Activated T-helper 1 cell treated with anti-CD3 and anti-CD28 coated beads, Interleukin-12 subunit alpha, Interleukin-12 subunit beta, Interleukin-2, Interleukin-4 antibody, amounts not matched to agents 30 ng/mL and 10 ng/mL and 1 ng/mL, durations not matched to agents 14 hours and 24 hours and 36 hours (primary cell): ENCODE measurements around the gene ADAM21. TPM values are rescaled to one million over a fixed set of nuclear protein-coding genes. Genes with fewer than 3 reads are reported as not detected.
"Not testable (repeated sequence)": the region's sequence is repeated elsewhere in the genome, so short reads cannot be mapped to it uniquely, and the experiment has no call there.

Experiments
- DNase-seq: peaks from one replicate; pipeline ENCODE4 v3.0.0; 2021; ENCODE audit warnings: low spot score
- H3K27ac Mint-ChIP-seq: one replicate; pipeline ENCODE4 v1.8.0; 2021; ENCODE audit warnings: mild to moderate bottlenecking, mixed read lengths
- H3K27me3 Mint-ChIP-seq: one replicate; pipeline ENCODE4 v1.8.0; 2022; ENCODE audit warnings: mild to moderate bottlenecking, moderate library complexity, mixed read lengths; ENCODE audit not compliant: insufficient read depth
- H3K36me3 Mint-ChIP-seq: one replicate; pipeline ENCODE4 v1.8.0; 2021; ENCODE audit warnings: low read depth, mixed read lengths
- H3K4me1 Mint-ChIP-seq: one replicate; pipeline ENCODE4 v1.8.0; 2021; ENCODE audit warnings: low read depth, mixed read lengths
- H3K4me3 Mint-ChIP-seq: one replicate; pipeline ENCODE4 v1.8.0; 2021; ENCODE audit warnings: mild to moderate bottlenecking, moderate library complexity, mixed read lengths
- H3K9me3 Mint-ChIP-seq: one replicate; pipeline ENCODE4 v1.8.0; 2021; ENCODE audit warnings: mixed read lengths
- intact Hi-C: fragments of 100-400 bp; cut with micrococcal nuclease; formaldehyde crosslinking; loops from one replicate; pipeline ENCODE4 v1.15.1; 2024
- total RNA-seq: library from RNA; stranded (reverse); gene quantifications from 2 replicates; pipeline ENCODE4 v1.2.3, GENCODE V29; 2022

The ADAM21 gene
- total RNA-seq, 1 donor from 2014 or later: not detected

GRCh38 chr14:70442750-70443149, 9.2 kb upstream of the ADAM21 start:
- Mint-ChIP-seq H3K27ac (no peak overlapping the region), H3K4me1 (no peaks in the 10 kb centered on the region), H3K27me3 (peaks cover 4% of the 10 kb centered on the region), H3K4me3 (no peak overlapping the region), H3K9me3 (peaks cover 29% of the 10 kb centered on the region), H3K36me3 (peaks cover 2% of the 10 kb centered on the region)
- DNase-seq: no peak
- intact Hi-C loops: no loop called here

DNA sequence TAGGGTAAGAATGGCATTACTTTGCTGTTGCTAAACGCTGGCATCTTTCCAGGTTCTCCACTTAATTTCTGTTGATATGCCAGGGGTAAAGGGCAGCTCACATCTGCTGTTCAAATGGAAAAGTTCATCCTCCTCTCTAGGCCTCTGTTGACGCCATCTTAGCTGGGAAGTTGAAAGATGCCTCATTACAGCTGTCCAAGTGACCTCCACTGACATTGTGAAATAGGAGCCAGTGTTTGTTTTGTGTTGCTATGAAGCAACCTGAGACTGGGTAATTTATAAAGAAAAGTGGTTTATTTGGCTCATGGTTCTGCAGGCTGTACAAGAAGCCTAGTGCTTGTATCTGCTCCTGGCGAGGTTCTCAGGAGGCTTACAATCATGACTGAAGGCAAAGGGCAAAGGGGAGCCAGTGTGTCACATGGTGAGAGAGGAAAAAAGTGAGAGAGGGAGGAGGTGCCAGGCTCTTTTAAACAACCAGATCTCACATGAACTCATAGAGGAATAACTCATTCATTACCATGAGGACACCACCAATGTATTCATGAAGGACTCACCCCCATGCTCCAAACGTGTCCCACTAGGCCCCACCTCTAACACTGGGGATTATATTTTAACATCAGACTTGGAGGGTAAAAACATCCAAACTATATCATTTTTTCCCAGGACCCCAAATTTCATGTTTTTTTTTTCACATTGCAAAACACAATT, 3.2 kb upstream of the ADAM21 start:
- no peak for DNase-seq
- Mint-ChIP-seq H3K4me1 (no peaks in the 10 kb centered on the region), H3K27ac (no peak overlapping the region), H3K9me3 (peaks cover 1% of the 10 kb centered on the region), H3K27me3 (no peaks in the 10 kb centered on the region), H3K36me3 (no peaks in the 10 kb centered on the region), H3K4me3 (no peak overlapping the region)
- intact Hi-C loops: no loop called here

DNA sequence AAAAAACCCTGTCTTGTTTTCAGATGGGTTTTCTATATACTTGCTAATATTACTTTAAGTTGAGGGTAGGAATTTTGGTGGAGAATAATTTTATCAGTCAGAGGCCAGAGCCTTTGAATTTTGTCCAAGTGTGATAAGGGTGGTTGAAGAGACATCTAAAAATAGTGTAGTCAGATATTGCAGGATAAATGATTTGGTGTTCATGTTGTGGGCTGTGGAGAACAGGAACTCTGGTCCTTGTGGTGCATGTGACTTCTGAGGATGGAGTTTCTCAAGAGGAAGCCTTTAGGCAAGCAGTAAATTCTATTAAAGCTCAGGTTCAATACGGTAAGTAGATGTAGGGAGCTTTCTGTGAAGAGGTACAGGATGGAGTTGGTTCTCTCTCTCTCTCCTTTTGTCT, 2.8 kb downstream of the ADAM21 start:
- no peak overlapping the region for H3K27ac Mint-ChIP-seq
- no peak for DNase-seq
- H3K36me3 Mint-ChIP-seq: no peaks in the 10 kb centered on the region
- no peaks in the 10 kb centered on the region for H3K4me1 Mint-ChIP-seq
- peaks cover 5% of the 10 kb centered on the region for H3K27me3 Mint-ChIP-seq
- intact Hi-C loops: loop anchor here (5.0 kb wide), 1 partner anchor 207 kb away; no protein-coding TSS in a partner anchor
- no peak overlapping the region for H3K4me3 Mint-ChIP-seq
- no peaks in the 10 kb centered on the region for H3K9me3 Mint-ChIP-seq

- Mint-ChIP-seq H3K36me3 (no peaks in the 10 kb centered on the region), H3K9me3 (no peaks in the 10 kb centered on the region), H3K27ac (no peak overlapping the region), H3K4me1 (peaks cover 14% of the 10 kb centered on the region), H3K4me3 (no peak overlapping the region), H3K27me3 (no peaks in the 10 kb centered on the region)
- intact Hi-C loops: no loop called here
- DNase-seq: no peak
Measured at GRCh38 chr14:70468731-70469130, 16.8 kb downstream of the ADAM21 start.

DNA sequence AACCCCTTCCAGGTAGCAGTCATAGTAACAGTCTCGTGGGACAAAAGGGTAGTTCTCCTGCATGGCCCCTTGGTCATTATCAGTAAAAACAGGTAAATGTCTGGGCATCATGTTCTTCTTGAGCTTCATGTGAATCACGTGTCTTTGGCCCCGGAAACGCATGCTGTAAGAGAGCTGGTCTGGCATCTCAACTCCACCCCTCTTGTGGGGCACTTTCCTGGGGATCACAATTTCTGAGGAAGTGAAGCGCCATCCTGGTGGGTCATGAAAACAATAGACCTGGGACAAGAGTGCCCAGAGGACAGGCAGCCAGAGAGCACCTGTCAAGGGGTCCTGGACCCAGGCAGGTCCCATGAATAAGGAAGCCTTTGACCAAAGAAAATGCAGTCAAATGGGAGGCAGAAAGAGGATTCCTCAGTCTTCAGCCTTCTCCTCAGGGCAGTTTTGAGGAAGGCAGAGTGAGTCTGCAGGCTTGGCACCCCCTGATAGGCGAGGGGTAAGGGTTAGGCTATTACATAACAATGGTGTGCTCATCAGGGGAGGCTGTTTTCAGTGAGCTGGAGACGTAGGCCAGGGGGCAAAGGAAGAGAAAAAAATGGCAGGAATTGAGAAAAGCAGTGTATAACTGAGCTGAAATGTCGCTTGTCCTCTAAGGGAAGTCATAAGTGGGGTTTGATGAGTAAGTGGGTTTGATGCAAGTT, 19.0 kb downstream of the ADAM21 start:
- intact Hi-C loops, H3K27me3 Mint-ChIP-seq: not testable (repeated sequence)

DNA sequence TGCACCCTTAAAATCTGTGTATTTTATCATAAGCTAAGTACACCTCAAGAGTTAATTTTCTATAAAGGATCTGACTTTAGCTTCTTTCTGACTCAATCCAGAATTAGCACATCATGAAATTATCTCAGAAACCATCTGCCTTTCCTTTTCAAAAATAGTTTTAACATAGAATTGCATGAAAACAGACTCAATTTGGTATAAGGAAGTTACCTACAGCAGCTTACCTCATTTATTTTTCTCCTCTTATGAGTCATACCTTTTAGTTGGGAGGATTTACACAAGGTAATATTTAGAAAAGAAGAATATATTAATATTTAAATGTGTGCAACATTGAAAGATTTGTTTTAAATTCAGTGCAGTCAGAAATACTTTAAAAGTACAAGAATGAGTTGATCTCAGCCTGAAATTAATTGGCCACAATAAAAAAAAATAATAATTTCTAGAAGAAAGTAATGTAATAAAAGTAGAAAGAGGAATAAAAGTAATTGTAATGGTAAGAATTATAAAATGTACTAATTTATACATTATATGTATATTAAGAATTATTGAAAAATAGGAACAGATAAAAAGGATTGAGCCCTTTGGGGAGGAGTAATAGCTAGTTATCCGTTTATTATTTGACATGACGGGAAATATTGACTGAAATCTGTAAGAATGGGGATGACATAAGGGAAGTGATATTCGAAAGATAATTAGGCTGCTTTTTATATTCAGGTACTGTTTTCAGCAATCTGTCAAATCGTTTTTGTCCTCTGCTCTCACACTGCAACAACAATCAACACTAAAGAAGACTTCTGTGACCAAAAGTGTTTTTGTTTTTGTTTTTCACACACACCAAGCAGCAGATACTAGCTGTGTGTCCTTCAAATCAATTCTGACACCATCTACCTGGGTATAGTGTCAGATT, 20.5 kb downstream of the ADAM21 start:
- no peak for DNase-seq
- Mint-ChIP-seq H3K4me3 (no peak overlapping the region), H3K9me3 (peaks cover 11% of the 10 kb centered on the region), H3K27ac (no peak overlapping the region), H3K27me3 (no peaks in the 10 kb centered on the region), H3K4me1 (peaks cover 14% of the 10 kb centered on the region), H3K36me3 (no peaks in the 10 kb centered on the region)
- intact Hi-C loops: no loop called here

More for the DNA sequence above, 19.0 kb downstream of the ADAM21 start:
- H3K4me3 Mint-ChIP-seq, H3K27ac Mint-ChIP-seq, DNase-seq, H3K9me3 Mint-ChIP-seq, H3K36me3 Mint-ChIP-seq: not testable (repeated sequence)
- H3K4me1 Mint-ChIP-seq: peaks cover 14% of the 10 kb centered on the region

GRCh38 chr14:70473825-70474224, 21.9 kb downstream of the ADAM21 start:
- Mint-ChIP-seq H3K36me3 (no peaks in the 10 kb centered on the region), H3K9me3 (peaks cover 11% of the 10 kb centered on the region), H3K4me3 (no peak overlapping the region), H3K4me1 (peaks cover 14% of the 10 kb centered on the region), H3K27me3 (no peaks in the 10 kb centered on the region), H3K27ac (no peak overlapping the region)
- intact Hi-C loops: no loop called here
- no peak for DNase-seq

DNA sequence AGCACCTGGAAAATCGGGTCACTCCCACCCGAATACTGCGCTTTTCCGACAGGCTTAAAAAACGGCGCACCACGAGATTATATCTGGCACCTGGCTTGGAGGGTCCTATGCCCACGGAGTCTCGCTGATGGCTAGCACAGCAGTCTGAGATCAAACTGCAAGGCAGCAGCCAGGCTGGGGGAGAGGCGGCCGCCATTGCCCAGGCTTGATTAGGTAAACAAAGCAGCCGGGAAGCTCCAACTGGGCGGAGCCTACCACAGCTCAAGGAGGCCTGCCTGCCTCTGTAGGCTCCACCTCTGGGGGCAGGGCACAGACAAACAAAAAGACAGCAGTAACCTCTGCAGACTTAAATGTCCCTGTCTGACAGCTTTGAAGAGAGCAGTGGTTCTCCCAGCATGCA, 23.5 kb downstream of the ADAM21 start:
- H3K4me1 Mint-ChIP-seq: peaks cover 14% of the 10 kb centered on the region
- H3K27me3 Mint-ChIP-seq, intact Hi-C loops, H3K4me3 Mint-ChIP-seq, H3K27ac Mint-ChIP-seq, DNase-seq, H3K36me3 Mint-ChIP-seq: not testable (repeated sequence)
- peaks cover 16% of the 10 kb centered on the region for H3K9me3 Mint-ChIP-seq

GRCh38 chr14:70477356-70478105, 25.6 kb downstream of the ADAM21 start:
- intact Hi-C loops, DNase-seq, H3K4me1 Mint-ChIP-seq, H3K36me3 Mint-ChIP-seq, H3K4me3 Mint-ChIP-seq, H3K27me3 Mint-ChIP-seq, H3K27ac Mint-ChIP-seq: not testable (repeated sequence)
- H3K9me3 Mint-ChIP-seq: peaks cover 16% of the 10 kb centered on the region

DNA sequence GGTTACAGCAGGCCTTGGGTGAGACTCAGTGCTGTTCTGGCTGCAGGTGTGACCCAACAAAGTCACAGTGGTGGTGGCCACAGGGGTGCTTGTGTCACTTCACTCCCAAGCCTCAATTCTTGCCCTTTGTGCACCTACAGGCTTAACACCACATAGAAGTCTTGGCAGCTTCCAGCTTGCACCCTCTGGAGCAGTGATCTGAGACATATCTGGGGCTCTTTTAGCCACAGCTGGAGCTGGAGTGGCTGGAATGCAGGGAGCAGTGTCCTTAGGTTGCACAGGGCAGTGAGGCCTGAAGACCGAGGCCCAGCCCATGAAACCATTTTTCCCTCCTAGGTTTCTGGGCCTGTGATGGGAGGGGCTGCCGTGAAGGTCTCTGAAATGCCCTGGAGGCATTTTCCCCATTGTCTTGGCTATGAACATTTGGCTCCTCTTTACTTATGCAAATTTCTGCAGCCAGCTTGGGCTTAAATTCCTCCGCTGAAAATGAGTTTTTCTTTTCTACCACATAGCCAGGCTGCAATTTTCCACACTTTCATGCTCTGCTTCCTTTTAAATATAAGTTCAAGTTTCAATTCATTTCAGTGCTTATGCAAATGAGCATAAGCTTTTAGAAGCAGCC, 37.7 kb downstream of the ADAM21 start:
- no peaks in the 10 kb centered on the region for H3K27me3 Mint-ChIP-seq
- H3K9me3 Mint-ChIP-seq: peaks cover 35% of the 10 kb centered on the region
- no peak overlapping the region for H3K4me3 Mint-ChIP-seq
- peaks cover 2% of the 10 kb centered on the region for H3K36me3 Mint-ChIP-seq
- intact Hi-C loops: no loop called here
- DNase-seq: no peak
- H3K27ac Mint-ChIP-seq: no peak overlapping the region
- no peaks in the 10 kb centered on the region for H3K4me1 Mint-ChIP-seq

GRCh38 chr14:70498191-70498590, 46.2 kb downstream of the ADAM21 start:
- intact Hi-C loops: no loop called here
- Mint-ChIP-seq H3K36me3 (no peaks in the 10 kb centered on the region), H3K27ac (no peak overlapping the region), H3K9me3 (peaks cover under 1% of the 10 kb centered on the region), H3K4me3 (no peak overlapping the region), H3K27me3 (no peaks in the 10 kb centered on the region), H3K4me1 (no peaks in the 10 kb centered on the region)
- DNase-seq: no peak
